ENCODE data around the gene TNIK. TPM values are rescaled to one million over a fixed set of nuclear protein-coding genes. Genes with fewer than 3 reads are reported as not detected.
A peak's percentile ranks its signal among the peaks of the same experiment; 100 is the strongest.

The TNIK gene
- total RNA-seq, 1 experiment from 2014 or later, result 14.8 TPM

DNA sequence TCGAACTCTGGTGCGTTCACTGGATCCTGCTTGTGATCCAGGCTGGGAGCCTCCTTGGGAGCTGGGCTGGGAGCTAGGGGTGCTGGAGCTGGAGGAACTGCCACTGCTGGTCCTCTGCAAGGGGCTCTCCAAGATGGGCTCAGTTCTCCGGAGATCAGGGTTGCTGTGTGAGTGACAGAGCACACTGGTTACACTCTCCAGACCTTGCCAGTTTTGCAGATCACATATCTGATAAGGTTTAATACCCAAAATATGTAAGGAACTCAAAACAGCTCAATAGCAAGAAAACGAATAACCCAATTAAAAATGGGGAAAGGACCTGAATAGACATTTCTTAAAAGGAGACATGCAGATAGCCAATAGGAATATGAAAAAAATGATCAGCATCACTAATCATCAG lies 349.5 kb downstream of the TNIK start:
- H3K27me3 ChIP-seq, result no peaks in the 10 kb centered on the region
- DNase-seq, result no peak
- H3K4me3 ChIP-seq, result no peak overlapping the region
- no peak overlapping the region for H3K27ac ChIP-seq
- H3K36me3 ChIP-seq, result no peaks in the 10 kb centered on the region
- H3K4me1 ChIP-seq, result no peaks in the 10 kb centered on the region
- H3K9me3 ChIP-seq (replicated peaks), result no peaks in the 10 kb centered on the region

GRCh38 chr3:171108066-171108465 lies 352.1 kb downstream of the TNIK start:
- no peak for DNase-seq
- Histone ChIP-seq H3K4me1 (no peaks in the 10 kb centered on the region), H3K4me3 (no peak overlapping the region), H3K9me3 (replicated peaks) (no peaks in the 10 kb centered on the region), H3K27ac (no peak overlapping the region), H3K36me3 (no peaks in the 10 kb centered on the region), H3K27me3 (no peaks in the 10 kb centered on the region)

- Histone ChIP-seq H3K4me1 (no peaks in the 10 kb centered on the region), H3K27ac (no peak overlapping the region), H3K27me3 (no peaks in the 10 kb centered on the region), H3K36me3 (no peaks in the 10 kb centered on the region; the same call in 1 of the 2 replicates), H3K9me3 (replicated peaks) (no peaks in the 10 kb centered on the region), H3K4me3 (no peak overlapping the region)
- no peak for DNase-seq
Observed at GRCh38 chr3:171103185-171103584, 357.0 kb downstream of the TNIK start.

- no peak overlapping the region for H3K27ac ChIP-seq
- H3K9me3 ChIP-seq (replicated peaks), result no peaks in the 10 kb centered on the region
- H3K27me3 ChIP-seq, result no peaks in the 10 kb centered on the region
- H3K4me3 ChIP-seq, result no peak overlapping the region
- H3K36me3 ChIP-seq, result no peaks in the 10 kb centered on the region; the same call in 1 of the 2 replicates
- H3K4me1 ChIP-seq, result no peaks in the 10 kb centered on the region
- DNase-seq, result no peak
Observed at GRCh38 chr3:171101982-171102641, 358.1 kb downstream of the TNIK start.

DNA sequence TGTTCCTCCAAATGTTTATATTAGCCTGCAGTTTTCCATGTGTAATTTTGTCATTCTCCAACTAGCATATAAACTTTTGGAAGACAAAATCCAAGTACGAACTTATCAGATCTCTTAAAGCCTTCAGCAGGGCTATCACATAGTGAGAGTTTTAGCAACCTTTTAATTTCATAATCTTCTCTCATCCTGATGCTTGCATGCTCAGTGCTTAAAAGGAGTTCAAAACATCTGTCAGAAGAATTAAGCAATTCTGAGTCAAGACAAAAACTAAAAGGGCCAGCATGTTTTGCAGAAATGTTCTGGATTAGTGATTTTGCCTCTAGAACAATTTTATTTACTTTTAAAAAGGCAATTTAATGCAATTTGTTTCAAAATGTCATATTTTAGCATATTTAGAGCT lies 360.3 kb downstream of the TNIK start:
- no peaks in the 10 kb centered on the region for H3K27me3 ChIP-seq
- no peak overlapping the region for H3K4me3 ChIP-seq
- H3K9me3 ChIP-seq (replicated peaks), result no peaks in the 10 kb centered on the region
- no peaks in the 10 kb centered on the region; the same call in 1 of the 2 replicates for H3K36me3 ChIP-seq
- no peaks in the 10 kb centered on the region for H3K4me1 ChIP-seq
- no peak overlapping the region for H3K27ac ChIP-seq
- no peak for DNase-seq

DNA sequence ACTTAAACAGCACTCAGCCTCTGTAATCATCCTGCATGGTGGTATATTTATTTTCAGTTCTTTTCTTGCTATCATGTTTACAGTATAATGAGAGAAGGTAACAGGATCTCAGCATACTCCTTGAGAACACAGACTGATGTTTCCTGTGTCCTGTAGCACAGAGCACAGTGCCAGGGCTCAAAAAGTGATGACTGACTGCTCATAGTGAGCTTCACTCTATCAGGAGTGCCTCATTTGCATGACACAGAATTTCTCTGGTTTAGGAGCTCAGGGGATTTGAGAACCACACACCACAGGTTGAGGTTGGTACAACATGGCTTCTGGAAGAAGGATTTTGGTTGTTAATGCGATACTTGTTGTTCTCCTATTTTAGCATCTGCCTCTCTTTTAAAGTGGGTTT lies 365.1 kb downstream of the TNIK start:
- Histone ChIP-seq H3K27ac (no peak overlapping the region), H3K27me3 (no peaks in the 10 kb centered on the region), H3K9me3 (replicated peaks) (no peaks in the 10 kb centered on the region), H3K4me1 (peaks cover under 1% of the 10 kb centered on the region; the same call in 1 of the 2 replicates), H3K36me3 (no peaks in the 10 kb centered on the region; the same call in 1 of the 2 replicates), H3K4me3 (no peak overlapping the region)
- DNase-seq, result no peak

DNA sequence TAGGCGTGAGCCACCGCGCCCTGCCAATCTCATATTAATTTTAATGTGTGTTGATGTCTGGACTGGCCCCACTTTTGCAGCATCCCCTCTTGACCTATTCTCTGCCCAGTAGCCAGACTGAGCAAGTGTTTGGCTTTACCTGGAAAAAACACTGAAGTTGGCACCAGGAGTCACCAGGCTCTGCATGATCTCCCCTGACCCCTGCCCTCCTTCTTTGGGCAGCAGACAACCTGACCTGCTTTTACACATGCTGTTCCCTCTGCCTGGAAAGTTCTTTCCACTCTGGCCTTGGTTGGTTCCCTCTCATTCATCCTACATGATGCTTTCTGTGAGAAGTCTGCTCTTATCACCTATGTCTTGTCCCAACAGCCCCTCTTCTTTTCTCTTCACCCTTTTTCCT lies 365.8 kb downstream of the TNIK start:
- H3K4me3 ChIP-seq, result no peak overlapping the region
- peaks cover 7% of the 10 kb centered on the region for H3K4me1 ChIP-seq
- no peaks in the 10 kb centered on the region for H3K27me3 ChIP-seq
- H3K9me3 ChIP-seq (replicated peaks), result no peaks in the 10 kb centered on the region
- no peak for DNase-seq
- H3K27ac ChIP-seq, result no peak overlapping the region
- no peaks in the 10 kb centered on the region; the same call in 1 of the 2 replicates for H3K36me3 ChIP-seq

DNA sequence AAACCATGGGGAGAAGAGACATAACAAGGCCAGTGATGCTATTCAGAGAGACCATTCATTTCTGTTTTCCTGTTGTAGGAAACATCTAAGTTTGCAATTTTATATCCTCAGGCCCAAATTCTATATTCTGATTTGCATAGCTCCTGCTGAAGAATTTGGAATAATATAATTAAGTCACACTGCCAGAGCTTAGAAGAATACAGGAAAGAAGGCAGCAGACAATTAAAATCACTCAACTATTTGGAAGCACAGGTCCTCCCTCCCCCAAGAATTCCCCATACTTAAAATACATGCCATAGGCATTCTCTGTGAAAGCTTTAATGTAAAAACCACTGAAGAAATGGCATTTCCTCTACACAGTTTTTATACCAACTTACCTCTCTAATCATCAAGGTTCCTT lies 366.7 kb downstream of the TNIK start:
- H3K4me1 ChIP-seq, result peaks cover 11% of the 10 kb centered on the region
- no peak overlapping the region for H3K27ac ChIP-seq
- H3K27me3 ChIP-seq, result no peaks in the 10 kb centered on the region
- H3K4me3 ChIP-seq, result no peak overlapping the region
- no peaks in the 10 kb centered on the region for H3K9me3 ChIP-seq (replicated peaks)
- no peak for DNase-seq
- H3K36me3 ChIP-seq, result no peaks in the 10 kb centered on the region; the same call in 1 of the 2 replicates

GRCh38 chr3:171092467-171092911 lies 367.7 kb downstream of the TNIK start:
- Histone ChIP-seq H3K9me3 (replicated peaks) (no peaks in the 10 kb centered on the region), H3K36me3 (no peaks in the 10 kb centered on the region), H3K27ac (no peak overlapping the region), H3K27me3 (no peaks in the 10 kb centered on the region), H3K4me3 (no peak overlapping the region), H3K4me1 (peaks cover 11% of the 10 kb centered on the region)
- DNase-seq, result no peak

- no peak overlapping the region for H3K4me3 ChIP-seq
Observed at GRCh38 chr3:171090321-171090720, 369.9 kb downstream of the TNIK start.

DNA sequence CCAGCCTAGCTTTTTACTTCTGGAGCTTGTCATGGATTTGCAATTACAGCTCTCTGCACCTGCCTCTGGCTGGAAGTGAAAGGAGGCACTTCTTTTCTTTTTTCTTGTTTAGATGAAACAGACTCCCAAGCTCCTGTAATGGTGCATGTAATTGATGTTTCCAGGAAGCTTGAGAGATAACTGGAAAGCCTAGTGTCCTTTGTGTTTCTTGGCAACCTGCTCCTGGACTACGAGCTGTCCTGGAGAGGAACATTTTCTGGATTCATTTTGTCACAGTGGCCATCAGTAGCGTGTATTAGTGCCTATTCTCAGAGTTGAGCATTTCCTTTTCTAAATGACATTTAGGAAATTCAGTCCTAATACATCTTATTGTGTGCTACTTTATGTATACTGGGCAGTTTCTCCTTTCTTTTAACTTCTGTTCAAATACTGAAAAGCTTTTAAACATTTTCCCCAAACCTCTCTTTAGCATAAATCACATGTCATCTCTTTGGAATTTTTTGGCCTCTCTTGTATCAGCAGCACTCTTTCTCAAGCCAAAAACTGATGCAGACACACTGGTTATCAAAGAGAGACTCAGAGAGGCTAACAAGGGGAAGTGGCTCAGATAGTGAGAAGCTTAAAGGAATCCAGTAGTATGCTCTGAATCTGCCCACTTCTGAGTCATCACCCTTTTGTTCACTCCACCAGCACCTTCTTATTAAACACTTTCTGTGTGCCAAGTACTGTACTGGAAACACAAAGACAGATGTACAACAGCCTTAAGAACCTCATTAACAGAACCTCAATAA lies 371.0 kb downstream of the TNIK start:
- peak overlapping the region; percentile 18; the same call in 1 of the 2 replicates for H3K27ac ChIP-seq
- H3K27me3 ChIP-seq, result no peaks in the 10 kb centered on the region
- no peaks in the 10 kb centered on the region for H3K9me3 ChIP-seq (replicated peaks)
- peaks cover 11% of the 10 kb centered on the region for H3K4me1 ChIP-seq
- H3K36me3 ChIP-seq, result no peaks in the 10 kb centered on the region
- H3K4me3 ChIP-seq, result no peak overlapping the region
- no peak for DNase-seq

More at GRCh38 chr3:171090321-171090720, 369.9 kb downstream of the TNIK start:
- peaks cover 11% of the 10 kb centered on the region for H3K4me1 ChIP-seq
- H3K36me3 ChIP-seq, result no peaks in the 10 kb centered on the region
- H3K9me3 ChIP-seq (replicated peaks), result no peaks in the 10 kb centered on the region
- H3K27me3 ChIP-seq, result no peaks in the 10 kb centered on the region
- no peak for DNase-seq
- no peak overlapping the region for H3K27ac ChIP-seq

- H3K9me3 ChIP-seq (replicated peaks), result no peaks in the 10 kb centered on the region
- H3K4me3 ChIP-seq, result no peak overlapping the region
- H3K4me1 ChIP-seq, result peaks cover 11% of the 10 kb centered on the region
- no peaks in the 10 kb centered on the region for H3K27me3 ChIP-seq
- DNase-seq, result no peak
- no peaks in the 10 kb centered on the region for H3K36me3 ChIP-seq
- H3K27ac ChIP-seq, result no peak overlapping the region
Observed at GRCh38 chr3:171088496-171088895, 371.7 kb downstream of the TNIK start.

DNA sequence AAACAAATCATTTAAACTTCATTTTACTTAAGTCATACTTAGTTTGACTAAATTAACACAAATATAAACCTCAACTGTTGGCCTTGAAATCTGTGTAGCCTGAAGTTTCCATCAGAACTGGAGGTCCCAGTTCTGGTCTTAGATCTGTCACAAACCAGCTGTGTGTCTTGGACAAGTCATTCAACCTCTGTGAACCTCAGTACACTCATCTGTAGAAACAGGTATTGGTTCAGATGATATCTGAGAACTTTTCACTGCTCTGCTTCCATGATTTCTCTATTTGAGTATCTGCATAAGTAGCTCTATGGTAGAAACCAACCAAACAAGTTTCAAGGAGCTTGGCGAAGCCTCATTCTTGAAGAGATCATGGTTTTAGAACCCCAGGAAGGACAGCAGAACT lies 373.3 kb downstream of the TNIK start:
- Histone ChIP-seq H3K4me3 (no peak overlapping the region), H3K27ac (no peak overlapping the region), H3K27me3 (no peaks in the 10 kb centered on the region), H3K9me3 (replicated peaks) (no peaks in the 10 kb centered on the region), H3K4me1 (peaks cover 11% of the 10 kb centered on the region), H3K36me3 (no peaks in the 10 kb centered on the region)
- no peak for DNase-seq

- no peak overlapping the region for H3K4me3 ChIP-seq
- no peaks in the 10 kb centered on the region for H3K9me3 ChIP-seq (replicated peaks)
- peaks cover 14% of the 10 kb centered on the region for H3K36me3 ChIP-seq
- no peak overlapping the region for H3K27ac ChIP-seq
- no peaks in the 10 kb centered on the region for H3K4me1 ChIP-seq
- DNase-seq, result no peak
- H3K27me3 ChIP-seq, result no peaks in the 10 kb centered on the region
Observed at GRCh38 chr3:171077261-171077660, 382.9 kb downstream of the TNIK start.

- no peaks in the 10 kb centered on the region for H3K36me3 ChIP-seq
Observed at GRCh38 chr3:171072432-171072831, 387.8 kb downstream of the TNIK start.

More at GRCh38 chr3:171072432-171072831, 387.8 kb downstream of the TNIK start:
- Histone ChIP-seq H3K4me3 (no peak overlapping the region), H3K4me1 (no peaks in the 10 kb centered on the region), H3K27ac (no peak overlapping the region), H3K9me3 (replicated peaks) (no peaks in the 10 kb centered on the region), H3K27me3 (no peaks in the 10 kb centered on the region)
- no peak for DNase-seq
